Small intestine (tissue), 7 donors: ENCODE measurements around the gene SH3GL1. TPM values are rescaled to one million over a fixed set of nuclear protein-coding genes. Genes with fewer than 3 reads are reported as not detected.

Source experiments
- DNase-seq, 2 donors: peaks; one replicate each; pipeline versions ENCODE4 v3.0.0 to v3.0.0-alpha.2; 2013
- FAIRE-seq: peaks from 2 replicates; lab custom pipeline; 2012; peaks lifted over from hg19 to GRCh38; lab: Jason Lieb, UNC
- H3K27ac ChIP-seq, 3 donors: one replicate each; pipeline ENCODE4 v1.5.1; 2013; ENCODE audit warnings: low read length in 2 of 3, mild to moderate bottlenecking in 2 of 3, control low read depth in 1 of 3, inconsistent platforms in 1 of 3, low read depth in 1 of 3, moderate library complexity in 1 of 3
- H3K27me3 ChIP-seq, 3 donors: one replicate each; pipeline ENCODE4 v1.6.1; 2013; ENCODE audit warnings: low read length in 3 of 3, inconsistent platforms in 1 of 3; ENCODE audit not compliant: control insufficient read depth in 3 of 3, insufficient read depth in 3 of 3
- H3K36me3 ChIP-seq, 3 donors: one replicate each; pipeline ENCODE4 v1.6.1; 2013; ENCODE audit warnings: low read length in 3 of 3, inconsistent platforms in 1 of 3, low read depth in 1 of 3, mild to moderate bottlenecking in 1 of 3, moderate library complexity in 1 of 3; ENCODE audit not compliant: control insufficient read depth in 3 of 3, insufficient read depth in 2 of 3
- H3K4me1 ChIP-seq, 3 donors: one replicate each; pipeline ENCODE4 v1.6.1; 2013; ENCODE audit warnings: low read length in 2 of 3, inconsistent platforms in 1 of 3, low read depth in 1 of 3, mild to moderate bottlenecking in 1 of 3, moderate library complexity in 1 of 3; ENCODE audit not compliant: control insufficient read depth in 3 of 3, insufficient read depth in 2 of 3
- H3K4me3 ChIP-seq, 3 donors: one replicate each; pipeline ENCODE4 v1.5.1; 2013; ENCODE audit warnings: low read length in 3 of 3, control low read depth in 1 of 3, inconsistent platforms in 1 of 3, low read depth in 1 of 3, mild to moderate bottlenecking in 1 of 3, moderate library complexity in 1 of 3
- H3K9me3 ChIP-seq, 2 donors: one replicate each; pipeline ENCODE4 v1.6.1; 2013; ENCODE audit warnings: low read depth in 1 of 2, low read length in 1 of 2; ENCODE audit not compliant: control insufficient read depth in 2 of 2, insufficient read depth in 1 of 2
- WGBS, 3 donors: extraction: QIAGEN DNeasy Blood & Tissue Kit; methylation state at CpG; one replicate each; pipeline ENCODE4 v1.1.7; 2013; 5-methylcytosine and 5-hydroxymethylcytosine counted together
- polyA plus RNA-seq, 4 donors: library from polyadenylated mRNA; stranded (reverse) in 3 of 4; unstranded in 1 of 4; fragments of 200-250 nt in 3 of 4; fragments of 120-200 nt in 1 of 4; gene quantifications; one replicate each; pipeline versions ENCODE4 v1.2.1 to v1.2.3, GENCODE V29; 2013
- donor health status: healthy with polysubstance abuse.
- donor health status: control.
- donor health status: control.
- donor health status: Bipolar disorder and iron deficiency.
- donor health status: healthy.

SH3GL1 gene
- polyA plus RNA-seq, 4 donors: 64.9 to 132 (median 104) TPM

GRCh38 chr19:4346020-4346383 is 54.3 kb downstream of the SH3GL1 start:
- Histone ChIP-seq H3K27me3 (no peaks in the 10 kb centered on the region), H3K36me3 (peaks cover 0 to 43% (median 3%) of the 10 kb centered on the region in 3 donors), H3K9me3 (peaks cover 0 to 5% of the 10 kb centered on the region in 2 donors), H3K4me3 (no peak overlapping the region), H3K27ac (no peak overlapping the region), H3K4me1 (peaks cover 0 to 19% (median 0%) of the 10 kb centered on the region in 3 donors)
- no peak for FAIRE-seq
- DNase-seq: no peak
- WGBS, 3 donors: 89 to 95% (median 94%) methylated on average over 6 of the region's 6 CpGs

GRCh38 chr19:4345342-4346019 is 54.9 kb downstream of the SH3GL1 start:
- Histone ChIP-seq H3K4me3 (peak overlapping the region in 1 of 3 donors; percentile 8), H3K36me3 (peaks cover 0 to 38% (median 3%) of the 10 kb centered on the region in 3 donors), H3K27ac (peak overlapping the region in 1 of 3 donors; percentile 2), H3K27me3 (no peaks in the 10 kb centered on the region), H3K9me3 (peaks cover 0 to 5% of the 10 kb centered on the region in 2 donors), H3K4me1 (peaks cover 0 to 24% (median 0%) of the 10 kb centered on the region in 3 donors)
- FAIRE-seq (no peak), DNase-seq (peak in 1 of 2 donors; percentile 67)
- WGBS, 3 donors: 40 to 81% (median 57%) methylated on average over 13 to 15 of the region's 15 CpGs

- H3K27me3 ChIP-seq: no peaks in the 10 kb centered on the region
- 4 to 5% (median 4%) methylated on average over 46 to 101 of the region's 101 CpGs for WGBS, 3 donors
- peaks cover 0 to 24% (median 0%) of the 10 kb centered on the region in 3 donors for H3K36me3 ChIP-seq
- H3K9me3 ChIP-seq: peaks cover 0 to 5% of the 10 kb centered on the region in 2 donors
- DNase-seq: peak; percentile 92 to 95
- peak within 1 kb of the TSS; percentile 73 to 92 (median 84) for H3K4me3 ChIP-seq
- FAIRE-seq: no peak
- peak within 1 kb of the TSS; percentile 94 to 99 (median 99) for H3K27ac ChIP-seq
- H3K4me1 ChIP-seq: peaks cover 0 to 34% (median 0%) of the 10 kb centered on the region in 3 donors
Measured at GRCh38 chr19:4343370-4344307, 56.7 kb downstream of the SH3GL1 start, which contains the start of gene MPND. MPND (plus strand) TSS chr19:4343562; CDS start chr19:4343594, 32 bp downstream.

- DNase-seq (peak; percentile 99 to 100), FAIRE-seq (peak; percentile 55)
- peaks cover 0 to 5% of the 10 kb centered on the region in 2 donors for H3K9me3 ChIP-seq
- H3K27ac ChIP-seq: peak overlapping the region; percentile 94 to 99 (median 99)
- H3K4me3 ChIP-seq: peak overlapping the region; percentile 73 to 92 (median 84)
- H3K27me3 ChIP-seq: no peaks in the 10 kb centered on the region
- peaks cover 0 to 22% (median 0%) of the 10 kb centered on the region in 3 donors for H3K36me3 ChIP-seq
- 0% methylated on average over 39 of the region's 39 CpGs for WGBS, 3 donors
- H3K4me1 ChIP-seq: peaks cover 0 to 39% (median 0%) of the 10 kb centered on the region in 3 donors
Measured at GRCh38 chr19:4342615-4343369, 57.6 kb downstream of the SH3GL1 start.

GRCh38 chr19:4342314-4342614 is 58.1 kb downstream of the SH3GL1 start:
- peaks cover 0 to 19% (median 0%) of the 10 kb centered on the region in 3 donors for H3K36me3 ChIP-seq
- no peak for FAIRE-seq
- H3K4me1 ChIP-seq: peaks cover 0 to 42% (median 0%) of the 10 kb centered on the region in 3 donors
- H3K9me3 ChIP-seq: peaks cover 0 to 5% of the 10 kb centered on the region in 2 donors
- 2 to 4% (median 3%) methylated on average over 9 to 10 of the region's 10 CpGs for WGBS, 3 donors
- H3K27ac ChIP-seq: peak overlapping the region; percentile 81 to 94 (median 87)
- H3K27me3 ChIP-seq: no peaks in the 10 kb centered on the region
- peak overlapping the region in 2 of 3 donors; percentile 25 to 46 for H3K4me3 ChIP-seq
- no peak for DNase-seq

GRCh38 chr19:4338441-4339355 is 61.6 kb downstream of the SH3GL1 start, which contains the start of gene STAP2:
STAP2 (minus strand) TSS chr19:4338827; CDS start chr19:4338753, 74 bp downstream.
- DNase-seq: peak; percentile 87 to 93
- H3K27ac ChIP-seq: peak within 1 kb of the TSS; percentile 94 to 98 (median 96)
- WGBS, 3 donors: 11 to 35% (median 23%) methylated on average over 26 to 27 of the region's 27 CpGs
- peaks cover 0 to 12% (median 0%) of the 10 kb centered on the region in 3 donors for H3K36me3 ChIP-seq
- FAIRE-seq: no peak
- no peaks in the 10 kb centered on the region for H3K27me3 ChIP-seq
- H3K4me3 ChIP-seq: peak within 1 kb of the TSS; percentile 45 to 66 (median 51)
- peaks cover 0 to 3% of the 10 kb centered on the region in 2 donors for H3K9me3 ChIP-seq
- peaks cover 0 to 34% (median 0%) of the 10 kb centered on the region in 3 donors for H3K4me1 ChIP-seq

- FAIRE-seq (no peak), DNase-seq (peak; percentile 84 to 94)
- H3K36me3 ChIP-seq: peaks cover 0 to 18% (median 0%) of the 10 kb centered on the region in 3 donors
- WGBS, 3 donors: 6 to 12% (median 6%) methylated on average over 14 of the region's 14 CpGs
- no peaks in the 10 kb centered on the region for H3K27me3 ChIP-seq
- peaks cover 0 to 34% (median 0%) of the 10 kb centered on the region in 3 donors for H3K4me1 ChIP-seq
- H3K9me3 ChIP-seq: peaks cover 0 to 3% of the 10 kb centered on the region in 2 donors
- H3K27ac ChIP-seq: peak overlapping the region; percentile 94 to 98 (median 96)
- peak overlapping the region; percentile 45 to 66 (median 51) for H3K4me3 ChIP-seq
Measured at GRCh38 chr19:4337906-4338440, 62.4 kb downstream of the SH3GL1 start.
